Measurements from ENCODE around the gene DIDO1.
"Not testable (repeated sequence)": the region's sequence is repeated elsewhere in the genome, so short reads cannot be mapped to it uniquely, and the experiment has no call there.

DIDO1 gene

GRCh38 chr20:62849431-62849830 lies 76.9 kb downstream of the DIDO1 start:
- Histone ChIP-seq H3K23ac (ENCODE audit: low read length) (no peak overlapping the region), H3K56ac (ENCODE audit: low read length) (no peak overlapping the region), H3K4me2 (ENCODE audit: low read length) (no peak overlapping the region), H2BK120ac (ENCODE audit: low read depth, low read length) (no peak overlapping the region), H2AK5ac (ENCODE audit: low read length) (no peak overlapping the region), H3K79me2 (ENCODE audit: control insufficient read depth, insufficient read depth, low read length) (no peaks in the 10 kb centered on the region), H2BK5ac (ENCODE audit: low read length) (no peak overlapping the region), H3K36me3 (ENCODE audit: control insufficient read depth, insufficient read depth, low read length) (no peaks in the 10 kb centered on the region), H3K4me3 (ENCODE audit: low read length) (no peak overlapping the region), H3K4me1 (ENCODE audit: control insufficient read depth, low read depth, low read length) (no peaks in the 10 kb centered on the region), H3K27ac (ENCODE audit: low read depth, low read length) (no peak overlapping the region), H4K8ac (ENCODE audit: low read depth, low read length) (no peak overlapping the region), H2BK15ac (replicated peaks; ENCODE audit: low read depth) (no peak overlapping the region), H4K5ac (ENCODE audit: low read length) (no peak overlapping the region), H3K27me3 (ENCODE audit: insufficient read depth, low read length, poor library complexity) (no peaks in the 10 kb centered on the region), H3K9ac (ENCODE audit: low read length) (no peak overlapping the region), H3K4ac (ENCODE audit: low read depth, low read length) (no peak overlapping the region), H3K79me1 (ENCODE audit: low read length) (no peaks in the 10 kb centered on the region), H3K18ac (ENCODE audit: low read length) (no peak overlapping the region)
- DNase-seq, result no peak

GRCh38 chr20:62848917-62849316 lies 77.4 kb downstream of the DIDO1 start:
- H2BK120ac ChIP-seq (ENCODE audit: low read depth, low read length); H3K4me2 ChIP-seq (ENCODE audit: low read length); H4K8ac ChIP-seq (ENCODE audit: low read depth, low read length); H2AK5ac ChIP-seq (ENCODE audit: low read length); H2BK5ac ChIP-seq (ENCODE audit: low read length); H2BK15ac ChIP-seq (replicated peaks; ENCODE audit: low read depth); H3K23ac ChIP-seq (ENCODE audit: low read length); H3K4me1 ChIP-seq (ENCODE audit: control insufficient read depth, low read depth, low read length); H3K4me3 ChIP-seq (ENCODE audit: low read length); H3K79me2 ChIP-seq (ENCODE audit: control insufficient read depth, insufficient read depth, low read length); H3K36me3 ChIP-seq (ENCODE audit: control insufficient read depth, insufficient read depth, low read length); H3K4ac ChIP-seq (ENCODE audit: low read depth, low read length); H3K18ac ChIP-seq (ENCODE audit: low read length); H4K5ac ChIP-seq (ENCODE audit: low read length); H3K27me3 ChIP-seq (ENCODE audit: insufficient read depth, low read length, poor library complexity); H3K79me1 ChIP-seq (ENCODE audit: low read length); H3K56ac ChIP-seq (ENCODE audit: low read length); DNase-seq; H3K27ac ChIP-seq (ENCODE audit: low read depth, low read length); H3K9ac ChIP-seq (ENCODE audit: low read length): not testable (repeated sequence)
- no CpG with 5 or more reads among the region's 7 CpGs for WGBS (ENCODE audit: extremely low coverage, insufficient coverage, low lambda C conversion rate)

- no peak overlapping the region for H3K18ac ChIP-seq (ENCODE audit: low read length)
- H3K36me3 ChIP-seq (ENCODE audit: control insufficient read depth, insufficient read depth, low read length), result no peaks in the 10 kb centered on the region
- WGBS (ENCODE audit: extremely low coverage, insufficient coverage, low lambda C conversion rate), result no CpG with 5 or more reads among the region's 19 CpGs
- H3K27ac ChIP-seq (ENCODE audit: low read depth, low read length), result no peak overlapping the region
- no peak overlapping the region for H2BK15ac ChIP-seq (replicated peaks; ENCODE audit: low read depth)
- no peak overlapping the region for H4K5ac ChIP-seq (ENCODE audit: low read length)
- no peak overlapping the region for H2BK120ac ChIP-seq (ENCODE audit: low read depth, low read length)
- no peak overlapping the region for H3K4ac ChIP-seq (ENCODE audit: low read depth, low read length)
- no peak overlapping the region for H3K23ac ChIP-seq (ENCODE audit: low read length)
- no peak overlapping the region for H3K4me2 ChIP-seq (ENCODE audit: low read length)
- H3K79me2 ChIP-seq (ENCODE audit: control insufficient read depth, insufficient read depth, low read length), result no peaks in the 10 kb centered on the region
- DNase-seq, result no peak
- no peak overlapping the region for H3K4me3 ChIP-seq (ENCODE audit: low read length)
- no peak overlapping the region for H3K9ac ChIP-seq (ENCODE audit: low read length)
- H3K27me3 ChIP-seq (ENCODE audit: insufficient read depth, low read length, poor library complexity), result no peaks in the 10 kb centered on the region
- no peak overlapping the region for H2BK5ac ChIP-seq (ENCODE audit: low read length)
- H3K79me1 ChIP-seq (ENCODE audit: low read length), result no peaks in the 10 kb centered on the region
- H3K4me1 ChIP-seq (ENCODE audit: control insufficient read depth, low read depth, low read length), result no peaks in the 10 kb centered on the region
- no peak overlapping the region for H4K8ac ChIP-seq (ENCODE audit: low read depth, low read length)
- H2AK5ac ChIP-seq (ENCODE audit: low read length), result no peak overlapping the region
- H3K56ac ChIP-seq (ENCODE audit: low read length), result no peak overlapping the region
These were observed 80.0 kb downstream of the DIDO1 start for GRCh38 chr20:62846166-62846890.

- DNase-seq, result no peak
- Histone ChIP-seq H3K79me2 (ENCODE audit: control insufficient read depth, insufficient read depth, low read length) (no peaks in the 10 kb centered on the region), H4K5ac (ENCODE audit: low read length) (no peak overlapping the region), H2BK120ac (ENCODE audit: low read depth, low read length) (no peak overlapping the region), H3K4ac (ENCODE audit: low read depth, low read length) (no peak overlapping the region), H3K23ac (ENCODE audit: low read length) (no peak overlapping the region), H3K4me1 (ENCODE audit: control insufficient read depth, low read depth, low read length) (no peaks in the 10 kb centered on the region), H3K4me3 (ENCODE audit: low read length) (no peak overlapping the region), H2AK5ac (ENCODE audit: low read length) (no peak overlapping the region), H3K27ac (ENCODE audit: low read depth, low read length) (no peak overlapping the region), H2BK15ac (replicated peaks; ENCODE audit: low read depth) (no peak overlapping the region), H3K27me3 (ENCODE audit: insufficient read depth, low read length, poor library complexity) (no peaks in the 10 kb centered on the region), H3K18ac (ENCODE audit: low read length) (no peak overlapping the region), H3K4me2 (ENCODE audit: low read length) (no peak overlapping the region), H3K9ac (ENCODE audit: low read length) (no peak overlapping the region), H3K79me1 (ENCODE audit: low read length) (no peaks in the 10 kb centered on the region), H3K56ac (ENCODE audit: low read length) (no peak overlapping the region), H2BK5ac (ENCODE audit: low read length) (no peak overlapping the region), H3K36me3 (ENCODE audit: control insufficient read depth, insufficient read depth, low read length) (no peaks in the 10 kb centered on the region), H4K8ac (ENCODE audit: low read depth, low read length) (no peak overlapping the region)
- WGBS (ENCODE audit: extremely low coverage, insufficient coverage, low lambda C conversion rate), result no CpG with 5 or more reads among the region's 16 CpGs
These were observed 80.7 kb downstream of the DIDO1 start for GRCh38 chr20:62845416-62846160.

GRCh38 chr20:62844182-62844581 lies 82.1 kb downstream of the DIDO1 start:
- H3K27ac ChIP-seq (ENCODE audit: low read depth, low read length), result no peak overlapping the region
- no peak overlapping the region for H3K4me2 ChIP-seq (ENCODE audit: low read length)
- H4K5ac ChIP-seq (ENCODE audit: low read length), result no peak overlapping the region
- WGBS (ENCODE audit: extremely low coverage, insufficient coverage, low lambda C conversion rate), result no CpG with 5 or more reads among the region's 7 CpGs
- no peaks in the 10 kb centered on the region for H3K27me3 ChIP-seq (ENCODE audit: insufficient read depth, low read length, poor library complexity)
- no peak overlapping the region for H3K4me3 ChIP-seq (ENCODE audit: low read length)
- H4K8ac ChIP-seq (ENCODE audit: low read depth, low read length), result no peak overlapping the region
- no peak overlapping the region for H2BK120ac ChIP-seq (ENCODE audit: low read depth, low read length)
- H3K9ac ChIP-seq (ENCODE audit: low read length), result no peak overlapping the region
- H3K4ac ChIP-seq (ENCODE audit: low read depth, low read length), result no peak overlapping the region
- no peak for DNase-seq
- H2AK5ac ChIP-seq (ENCODE audit: low read length), result no peak overlapping the region
- H3K18ac ChIP-seq (ENCODE audit: low read length), result no peak overlapping the region
- H2BK5ac ChIP-seq (ENCODE audit: low read length), result no peak overlapping the region
- no peak overlapping the region for H3K56ac ChIP-seq (ENCODE audit: low read length)
- no peaks in the 10 kb centered on the region for H3K36me3 ChIP-seq (ENCODE audit: control insufficient read depth, insufficient read depth, low read length)
- H3K4me1 ChIP-seq (ENCODE audit: control insufficient read depth, low read depth, low read length), result no peaks in the 10 kb centered on the region
- H3K79me1 ChIP-seq (ENCODE audit: low read length), result no peaks in the 10 kb centered on the region
- H3K23ac ChIP-seq (ENCODE audit: low read length), result no peak overlapping the region
- H2BK15ac ChIP-seq (replicated peaks; ENCODE audit: low read depth), result no peak overlapping the region
- no peaks in the 10 kb centered on the region for H3K79me2 ChIP-seq (ENCODE audit: control insufficient read depth, insufficient read depth, low read length)
